ENCODE results near the gene MYO9B.
A peak's percentile ranks its signal among the peaks of the same experiment; 100 is the strongest.

MYO9B gene

GRCh38 chr19:17054746-17055145 lies 20.8 kb upstream of the MYO9B start:
- no peak overlapping the region for H3K4me3 ChIP-seq (ENCODE audit: low read length)
- no peak for DNase-seq (ENCODE audit: low read depth, low spot score)

GRCh38 chr19:17055636-17056035 lies 19.9 kb upstream of the MYO9B start:
- DNase-seq (ENCODE audit: low read depth, low spot score): no peak
- H3K4me3 ChIP-seq (ENCODE audit: low read length): no peak overlapping the region

GRCh38 chr19:17058236-17058635 lies 17.3 kb upstream of the MYO9B start:
- H3K4me3 ChIP-seq (ENCODE audit: low read length): no peak overlapping the region

GRCh38 chr19:17060802-17061201 lies 14.8 kb upstream of the MYO9B start:
- DNase-seq (ENCODE audit: low read depth, low spot score): no peak
- no peak overlapping the region for H3K4me3 ChIP-seq (ENCODE audit: low read length)

More at GRCh38 chr19:17058236-17058635, 17.3 kb upstream of the MYO9B start:
- DNase-seq (ENCODE audit: low read depth, low spot score): no peak

- DNase-seq (ENCODE audit: low read depth, low spot score): no peak
These were observed 14.4 kb upstream of the MYO9B start for GRCh38 chr19:17061205-17061604.

GRCh38 chr19:17061691-17062090 lies 13.9 kb upstream of the MYO9B start:
- DNase-seq (ENCODE audit: low read depth, low spot score): no peak

More at GRCh38 chr19:17061205-17061604, 14.4 kb upstream of the MYO9B start:
- H3K4me3 ChIP-seq (ENCODE audit: low read length): no peak overlapping the region

GRCh38 chr19:17063428-17063827 lies 12.1 kb upstream of the MYO9B start:
- H3K4me3 ChIP-seq (ENCODE audit: low read length): no peak overlapping the region
- DNase-seq (ENCODE audit: low read depth, low spot score): no peak

More at GRCh38 chr19:17061691-17062090, 13.9 kb upstream of the MYO9B start:
- no peak overlapping the region for H3K4me3 ChIP-seq (ENCODE audit: low read length)

GRCh38 chr19:17069193-17069592 lies 6.4 kb upstream of the MYO9B start:
- H3K4me3 ChIP-seq (ENCODE audit: low read length): no peak overlapping the region
- no peak for DNase-seq (ENCODE audit: low read depth, low spot score)

GRCh38 chr19:17070421-17070820 lies 5.2 kb upstream of the MYO9B start:
- DNase-seq (ENCODE audit: low read depth, low spot score): no peak
- H3K4me3 ChIP-seq (ENCODE audit: low read length): no peak overlapping the region

GRCh38 chr19:17070912-17071311 lies 4.7 kb upstream of the MYO9B start:
- DNase-seq (ENCODE audit: low read depth, low spot score): no peak
- H3K4me3 ChIP-seq (ENCODE audit: low read length): no peak overlapping the region

GRCh38 chr19:17073869-17074633 lies 1.5 kb upstream of the MYO9B start:
- no peak for DNase-seq (ENCODE audit: low read depth, low spot score)
- H3K4me3 ChIP-seq (ENCODE audit: low read length): peak overlapping the region; percentile 69

GRCh38 chr19:17074634-17075034 lies 943 bp upstream of the MYO9B start:
- peak overlapping the region; percentile 69 for H3K4me3 ChIP-seq (ENCODE audit: low read length)
- no peak for DNase-seq (ENCODE audit: low read depth, low spot score)

GRCh38 chr19:17075864-17076542 lies 426 bp downstream of the MYO9B start:
- peak; percentile 37 for DNase-seq (ENCODE audit: low read depth, low spot score)
- peak overlapping the region; percentile 86 for H3K4me3 ChIP-seq (ENCODE audit: low read length)

GRCh38 chr19:17076543-17076991 lies 990 bp downstream of the MYO9B start:
- no peak for DNase-seq (ENCODE audit: low read depth, low spot score)
- H3K4me3 ChIP-seq (ENCODE audit: low read length): peak overlapping the region; percentile 86

- DNase-seq (ENCODE audit: low read depth, low spot score): no peak
- no peak overlapping the region for H3K4me3 ChIP-seq (ENCODE audit: low read length)
These were observed 2.0 kb downstream of the MYO9B start for GRCh38 chr19:17077447-17078028.

- no peak overlapping the region for H3K4me3 ChIP-seq (ENCODE audit: low read length)
- no peak for DNase-seq (ENCODE audit: low read depth, low spot score)
These were observed 2.7 kb downstream of the MYO9B start for GRCh38 chr19:17078036-17078919.

- no peak for DNase-seq (ENCODE audit: low read depth, low spot score)
- H3K4me3 ChIP-seq (ENCODE audit: low read length): no peak overlapping the region
These were observed 3.5 kb downstream of the MYO9B start for GRCh38 chr19:17078920-17079709.

- no peak for DNase-seq (ENCODE audit: low read depth, low spot score)
- no peak overlapping the region for H3K4me3 ChIP-seq (ENCODE audit: low read length)
These were observed 4.3 kb downstream of the MYO9B start for GRCh38 chr19:17079710-17080439.
